ENCODE measurements around the gene RUNX2. TPM values are rescaled to one million over a fixed set of nuclear protein-coding genes. Genes with fewer than 3 reads are reported as not detected.

RUNX2 gene
- total and polyA plus RNA-seq, 10 donors = 0.86 to 9.4 (median 6.6) TPM

DNA sequence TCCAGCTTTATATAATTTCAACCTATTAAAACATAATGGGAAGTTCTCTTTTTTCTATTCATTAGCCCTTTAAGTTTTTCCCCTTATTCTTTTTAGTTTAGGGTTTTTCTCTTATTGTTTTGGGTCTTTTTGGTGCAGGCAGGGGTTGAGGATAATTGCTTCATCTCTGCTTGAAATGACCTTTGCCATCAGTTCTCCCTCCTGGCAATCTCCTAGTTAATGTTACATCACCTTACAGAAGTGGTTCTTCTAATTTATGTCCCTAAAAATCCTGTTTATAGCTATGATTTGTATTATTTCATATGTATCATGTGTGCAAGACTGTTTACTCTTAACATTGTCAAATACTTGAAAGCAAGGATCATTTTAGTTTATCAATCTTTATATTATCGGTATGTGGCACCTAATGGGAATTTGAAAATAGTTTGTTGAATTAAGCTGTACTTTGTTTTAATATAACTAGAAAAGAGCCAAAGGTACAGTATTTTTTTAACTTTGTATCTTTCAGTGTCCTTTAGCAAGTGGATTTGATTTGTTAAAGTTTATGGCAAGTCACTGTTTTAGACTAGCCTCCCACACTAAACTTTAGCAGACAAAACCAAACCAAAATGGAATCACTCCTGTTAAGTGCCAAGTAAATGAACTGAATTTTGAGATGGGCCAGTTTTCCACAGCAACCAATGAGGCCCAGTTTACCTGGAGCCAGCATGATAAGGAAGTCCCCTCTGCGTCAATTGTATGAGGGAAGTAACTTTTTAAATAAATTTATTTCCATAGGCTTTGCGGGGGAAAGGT lies 26.6 kb upstream of the RUNX2 start:
- 62 to 67% (median 64%) methylated on average over 3 of the region's 3 CpGs for WGBS, 5 donors

DNA sequence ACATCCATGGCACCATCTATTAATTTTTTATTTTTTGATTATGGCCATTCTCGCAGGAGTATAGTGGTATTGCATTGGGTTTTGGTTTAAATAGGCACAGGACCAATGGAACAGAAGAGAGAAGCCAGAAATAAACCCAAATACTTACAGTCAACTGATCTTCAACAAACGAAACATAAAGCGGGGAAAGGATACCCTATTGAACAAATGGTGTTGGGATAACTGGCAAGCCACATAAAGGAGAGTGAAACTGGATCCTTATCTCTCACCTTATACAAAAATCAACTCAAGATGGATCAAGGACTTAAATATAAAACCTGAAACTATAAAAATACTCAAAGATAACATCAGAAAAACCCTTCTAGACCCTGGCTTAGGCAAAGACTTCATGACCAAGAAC lies 25.3 kb upstream of the RUNX2 start:
- Histone ChIP-seq H3K27ac (no peak overlapping the region), H3K36me3 (no peaks in the 10 kb centered on the region), H3K4me3 (no peak overlapping the region), H3K27me3 (replicated peaks in 1 of 7) (no peaks in the 10 kb centered on the region), H3K9me3 (peaks cover 0 to 9% (median 2%) of the 10 kb centered on the region in 8 donors), H3K4me1 (no peaks in the 10 kb centered on the region)
- no peak for DNase-seq
- TF ChIP-seq, protein P1, sequence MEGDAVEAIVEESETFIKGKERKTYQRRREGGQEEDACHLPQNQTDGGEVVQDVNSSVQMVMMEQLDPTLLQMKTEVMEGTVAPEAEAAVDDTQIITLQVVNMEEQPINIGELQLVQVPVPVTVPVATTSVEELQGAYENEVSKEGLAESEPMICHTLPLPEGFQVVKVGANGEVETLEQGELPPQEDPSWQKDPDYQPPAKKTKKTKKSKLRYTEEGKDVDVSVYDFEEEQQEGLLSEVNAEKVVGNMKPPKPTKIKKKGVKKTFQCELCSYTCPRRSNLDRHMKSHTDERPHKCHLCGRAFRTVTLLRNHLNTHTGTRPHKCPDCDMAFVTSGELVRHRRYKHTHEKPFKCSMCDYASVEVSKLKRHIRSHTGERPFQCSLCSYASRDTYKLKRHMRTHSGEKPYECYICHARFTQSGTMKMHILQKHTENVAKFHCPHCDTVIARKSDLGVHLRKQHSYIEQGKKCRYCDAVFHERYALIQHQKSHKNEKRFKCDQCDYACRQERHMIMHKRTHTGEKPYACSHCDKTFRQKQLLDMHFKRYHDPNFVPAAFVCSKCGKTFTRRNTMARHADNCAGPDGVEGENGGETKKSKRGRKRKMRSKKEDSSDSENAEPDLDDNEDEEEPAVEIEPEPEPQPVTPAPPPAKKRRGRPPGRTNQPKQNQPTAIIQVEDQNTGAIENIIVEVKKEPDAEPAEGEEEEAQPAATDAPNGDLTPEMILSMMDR (IDR thresholded peaks at IDR 0.05 in 8 of 11, conservative IDR thresholded peaks at IDR 0.05 in 3 of 11) = no peak
- no peak for TF ChIP-seq POLR2A (IDR thresholded peaks at IDR 0.05)
- no peak for TF ChIP-seq POLR2AphosphoS5 (IDR thresholded peaks at IDR 0.05)
- intact Hi-C loops (cut with DNase I; ENCODE audit: low total_unique reads) = no loop called here
- WGBS, 5 donors = 93 to 97% (median 94%) methylated on average over 3 of the region's 3 CpGs

More for the DNA sequence above, 26.6 kb upstream of the RUNX2 start:
- H3K27ac ChIP-seq = no peak overlapping the region
- no peaks in the 10 kb centered on the region for H3K4me1 ChIP-seq
- DNase-seq = no peak
- no peaks in the 10 kb centered on the region for H3K36me3 ChIP-seq
- H3K27me3 ChIP-seq (replicated peaks in 1 of 7) = no peaks in the 10 kb centered on the region
- H3K9me3 ChIP-seq = peaks cover 0 to 3% (median 0%) of the 10 kb centered on the region in 8 donors
- intact Hi-C loops (cut with DNase I; ENCODE audit: low total_unique reads) = no loop called here
- H3K4me3 ChIP-seq = no peak overlapping the region
- TF ChIP-seq, protein P1 (IDR thresholded peaks at IDR 0.05 in 8 of 11, conservative IDR thresholded peaks at IDR 0.05 in 3 of 11) = no peak
- TF ChIP-seq POLR2AphosphoS5 (IDR thresholded peaks at IDR 0.05) (no peak), POLR2A (IDR thresholded peaks at IDR 0.05) (no peak)

- DNase-seq = no peak
- intact Hi-C loops (cut with DNase I; ENCODE audit: low total_unique reads) = no loop called here
- TF ChIP-seq POLR2A (IDR thresholded peaks at IDR 0.05) (no peak), POLR2AphosphoS5 (IDR thresholded peaks at IDR 0.05) (no peak)
- TF ChIP-seq, protein P1 (IDR thresholded peaks at IDR 0.05 in 8 of 11, conservative IDR thresholded peaks at IDR 0.05 in 3 of 11) = no peak
- H3K27ac ChIP-seq = no peak overlapping the region
- H3K36me3 ChIP-seq = no peaks in the 10 kb centered on the region
- H3K9me3 ChIP-seq = peaks cover 0 to 9% (median 2%) of the 10 kb centered on the region in 8 donors
- H3K4me1 ChIP-seq = peaks cover 0 to 10% (median 3%) of the 10 kb centered on the region in 6 donors
- no peaks in the 10 kb centered on the region for H3K27me3 ChIP-seq (replicated peaks in 1 of 7)
- no peak overlapping the region for H3K4me3 ChIP-seq
- whole genome bisulfite sequencing, 5 donors = 73 to 93% (median 89%) methylated on average over 1 of the region's 1 CpG
Measured at GRCh38 chr6:45305546-45305945, 22.6 kb upstream of the RUNX2 start.

- peaks cover 0 to 16% (median 5%) of the 10 kb centered on the region in 6 donors for H3K4me1 ChIP-seq
- peaks cover 0 to 9% (median 2%) of the 10 kb centered on the region in 8 donors for H3K9me3 ChIP-seq
- H3K27ac ChIP-seq = peak overlapping the region in 1 of 8 donors; percentile 11
- TF ChIP-seq, protein P1 (IDR thresholded peaks at IDR 0.05 in 8 of 11, conservative IDR thresholded peaks at IDR 0.05 in 3 of 11) = peak in 1 of 11 experiments; percentile 5
- TF ChIP-seq POLR2A (IDR thresholded peaks at IDR 0.05) (no peak), POLR2AphosphoS5 (IDR thresholded peaks at IDR 0.05) (no peak)
- 53 to 59% (median 57%) methylated on average over 5 to 7 of the region's 7 CpGs for WGBS, 5 donors
- peak overlapping the region in 1 of 8 donors; percentile 11 for H3K4me3 ChIP-seq
- DNase-seq = no peak
- intact Hi-C loops (cut with DNase I; ENCODE audit: low total_unique reads) = no loop called here
- no peaks in the 10 kb centered on the region for H3K27me3 ChIP-seq (replicated peaks in 1 of 7)
- no peaks in the 10 kb centered on the region for H3K36me3 ChIP-seq
Measured at GRCh38 chr6:45310118-45310788, 17.9 kb upstream of the RUNX2 start.

Measured in spleen (tissue), 11 donors.